HPDE6-E6E7 (cell line): ENCODE data around the gene XG.
"Not testable (repeated sequence)": the region's sequence is repeated elsewhere in the genome, so short reads cannot be mapped to it uniquely, and the experiment has no call there.

Experiments
- DNase-seq: peaks from one replicate; pipeline ENCODE4 v3.0.0; 2011; ENCODE audit warnings: missing footprints; ENCODE audit errors: extremely low spot score

XG gene

DNA sequence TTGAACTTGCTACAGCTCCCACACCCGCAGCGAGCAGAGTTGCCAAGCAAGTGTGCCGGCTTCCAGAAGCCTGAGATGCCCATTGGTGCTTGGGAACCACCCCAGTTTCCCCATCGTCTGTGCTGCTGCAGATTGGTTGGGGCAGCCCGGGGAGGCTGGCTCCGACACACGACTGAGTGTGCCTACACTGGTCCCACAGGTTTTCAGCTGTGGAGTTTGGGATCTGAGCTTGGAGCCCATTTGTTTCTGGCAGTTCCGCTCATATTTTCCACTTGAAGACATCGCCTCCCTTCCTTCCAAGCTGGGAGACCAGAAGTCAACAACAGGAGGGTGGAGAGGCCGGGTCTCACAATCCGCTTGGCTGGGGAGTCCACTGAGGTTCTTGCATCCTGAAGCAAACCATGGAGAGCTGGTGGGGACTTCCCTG, at the start of gene XG:
Gene XG, plus strand, starts transcription at position 167 of the 427 bp plus-strand sequence. Its CDS starts 235 bp downstream, at position 402.
- not testable (repeated sequence) for DNase-seq

- no peak for DNase-seq
Measured at GRCh38 chrX:2703991-2704369, 47.9 kb upstream of the XG start.

DNA sequence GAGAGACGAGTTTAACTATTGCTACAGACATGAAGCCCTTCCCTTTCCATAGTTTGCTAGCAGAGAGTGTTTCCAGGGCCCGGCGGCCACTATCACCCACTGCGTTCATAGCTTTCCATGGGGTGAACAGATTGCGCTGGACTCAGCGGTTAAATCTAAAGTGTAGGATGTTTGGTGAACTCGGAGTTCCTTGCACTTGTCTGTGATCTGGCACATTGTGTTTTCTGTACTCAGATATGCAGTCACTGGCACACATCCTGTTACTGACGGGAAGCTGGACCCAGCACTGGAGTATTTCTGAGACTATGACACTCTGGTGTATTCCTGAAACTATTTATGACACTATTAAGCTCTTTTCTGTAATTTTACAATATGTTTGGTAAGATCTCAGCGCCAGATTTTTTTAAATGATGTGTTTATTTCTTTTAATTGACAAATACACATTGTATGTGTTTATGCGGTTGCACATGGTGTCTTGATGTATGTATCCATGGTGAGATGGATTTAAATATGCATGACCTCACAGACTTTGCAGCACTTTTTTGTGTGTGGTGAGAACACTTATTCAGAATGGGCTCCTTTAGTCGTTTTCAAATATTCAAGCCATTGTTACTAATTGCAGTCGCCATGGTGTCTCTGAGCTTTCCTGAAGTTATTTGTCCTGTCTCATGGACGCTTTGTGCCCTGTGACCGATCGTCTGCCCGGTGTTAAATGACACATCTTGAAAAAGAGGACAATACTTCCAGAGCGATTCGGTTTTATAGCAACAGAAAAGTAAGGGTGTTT, 46.6 kb upstream of the XG start:
- DNase-seq = no peak

DNA sequence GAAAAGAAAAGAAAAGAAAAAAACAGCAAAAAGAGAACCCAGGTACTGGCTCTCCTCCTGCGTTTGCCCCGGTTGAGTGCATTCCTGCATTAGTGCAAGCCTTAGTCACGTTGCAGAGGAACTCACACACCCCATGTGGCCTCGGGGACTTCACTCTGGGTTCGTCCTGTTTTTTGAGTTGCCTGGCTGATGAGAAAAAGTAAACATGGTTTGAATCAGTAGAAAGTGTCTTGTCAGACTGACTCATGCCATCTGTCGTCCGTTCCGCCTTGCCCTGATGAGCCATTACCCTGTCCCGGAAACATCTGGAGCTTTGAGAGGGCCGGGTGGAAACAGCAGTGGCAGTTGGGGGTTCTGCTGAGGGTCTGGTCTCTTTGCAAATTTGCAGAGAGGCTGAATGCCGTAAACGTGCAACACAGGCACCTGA, 44.5 kb upstream of the XG start:
- peak; percentile 53 for DNase-seq

DNA sequence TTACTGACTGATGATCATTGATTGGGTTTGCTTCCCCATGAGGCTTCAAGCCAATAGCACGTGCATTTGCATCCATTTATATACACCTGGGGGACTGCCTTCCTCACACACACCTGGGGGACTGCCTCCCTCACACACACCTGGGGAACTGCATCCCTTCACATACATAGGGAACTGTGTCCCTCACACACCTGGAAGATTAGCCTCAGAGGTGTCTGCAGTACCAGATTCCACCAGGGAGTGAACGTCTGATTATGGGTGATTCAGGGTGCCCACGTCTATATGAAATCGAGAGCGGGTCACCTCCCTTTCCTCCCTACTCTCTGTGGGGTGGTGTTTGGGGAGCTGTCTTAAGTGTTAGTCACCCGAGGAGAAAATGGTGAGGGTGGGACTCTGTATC, 43.8 kb upstream of the XG start:
- no peak for DNase-seq

DNA sequence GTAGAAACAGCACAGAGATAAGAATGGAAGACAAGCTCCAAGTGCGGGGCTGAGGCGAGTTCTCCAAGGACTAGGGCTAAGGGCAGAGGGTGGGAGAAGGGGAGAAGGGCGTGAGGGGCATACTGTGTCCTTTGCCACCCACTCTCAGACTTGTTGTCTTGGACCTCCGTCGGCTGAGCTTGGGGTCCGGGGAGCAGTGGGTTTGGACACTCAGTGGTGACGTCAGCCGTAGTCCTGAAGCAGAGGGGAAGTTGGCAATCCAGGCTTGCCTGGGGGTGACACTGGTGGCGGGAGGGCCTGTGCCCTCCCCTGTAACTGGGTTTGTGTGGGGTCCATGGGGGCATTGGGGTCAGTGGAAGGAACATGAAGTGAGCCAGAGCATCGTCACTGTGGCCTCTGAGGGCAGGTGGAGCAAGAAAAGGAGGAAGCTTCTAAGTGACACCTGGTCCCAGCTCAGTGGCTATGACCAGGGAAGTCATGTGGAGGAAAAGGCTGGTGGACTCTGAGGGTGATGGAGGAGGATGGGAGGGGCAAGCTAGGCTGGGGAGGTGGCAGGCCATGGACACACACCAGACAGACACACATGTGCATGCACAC, 43.1 kb upstream of the XG start:
- DNase-seq = no peak

DNA sequence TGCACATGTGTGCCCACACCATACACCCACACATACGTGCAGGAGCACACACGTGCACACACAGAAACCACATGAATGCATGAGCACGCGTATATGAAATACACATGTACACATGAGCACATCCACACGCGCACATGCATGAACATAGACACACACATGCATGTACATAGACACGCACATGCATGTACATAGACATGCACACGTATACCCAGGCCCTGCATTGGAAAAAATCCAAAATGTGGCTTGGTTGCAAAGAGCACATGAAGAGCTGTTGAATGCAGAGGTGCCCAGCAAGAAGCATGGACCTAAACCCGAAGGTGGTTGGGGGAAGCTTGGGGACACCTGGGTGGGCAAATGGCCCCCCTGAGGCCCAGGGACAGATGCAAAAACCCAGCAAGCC, 42.3 kb upstream of the XG start:
- no peak for DNase-seq

DNA sequence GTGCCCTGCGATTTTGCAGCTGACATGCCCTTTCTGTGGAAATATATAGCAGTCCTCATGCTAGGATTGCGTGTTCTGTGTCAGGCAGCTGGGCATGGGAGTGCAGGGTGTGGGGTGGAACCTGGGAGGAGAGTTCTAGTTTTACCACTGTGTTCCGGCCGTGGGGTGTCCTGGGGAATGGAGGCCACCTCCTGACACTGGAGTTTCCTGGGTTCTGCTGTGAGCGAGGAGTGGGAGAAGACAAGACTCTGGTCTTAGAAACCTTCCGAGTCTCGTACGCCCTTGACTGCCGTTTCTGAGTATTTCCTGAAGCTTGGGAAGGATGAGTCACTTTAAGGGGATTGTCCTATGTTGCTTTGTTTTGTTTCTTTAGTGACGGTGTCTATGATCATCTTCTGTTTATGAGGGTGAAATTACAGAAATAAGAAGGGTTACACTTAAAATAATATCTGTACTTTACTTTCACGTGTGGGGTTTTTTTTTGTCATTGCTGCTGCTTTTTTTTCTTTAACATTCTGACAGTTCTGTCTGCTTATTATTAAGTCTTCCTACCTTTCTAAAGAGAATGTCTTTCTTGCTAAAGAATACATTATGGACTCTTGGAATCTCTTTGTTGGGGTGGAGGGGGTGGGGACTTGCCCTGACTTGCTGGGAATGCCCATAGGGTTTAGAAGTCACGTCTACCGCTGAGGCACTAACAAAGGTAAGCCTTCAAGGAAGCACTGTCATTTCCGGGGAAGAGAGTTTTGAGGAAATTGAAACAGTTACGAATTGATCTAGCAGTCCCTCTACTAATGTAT, 41.6 kb upstream of the XG start:
- DNase-seq = peak; percentile 42

- no peak for DNase-seq
Measured at GRCh38 chrX:2711441-2711840, 40.4 kb upstream of the XG start.

- DNase-seq = no peak
Measured at GRCh38 chrX:2712428-2712827, 39.4 kb upstream of the XG start.

GRCh38 chrX:2712890-2713840, 38.7 kb upstream of the XG start:
- DNase-seq = no peak

DNA sequence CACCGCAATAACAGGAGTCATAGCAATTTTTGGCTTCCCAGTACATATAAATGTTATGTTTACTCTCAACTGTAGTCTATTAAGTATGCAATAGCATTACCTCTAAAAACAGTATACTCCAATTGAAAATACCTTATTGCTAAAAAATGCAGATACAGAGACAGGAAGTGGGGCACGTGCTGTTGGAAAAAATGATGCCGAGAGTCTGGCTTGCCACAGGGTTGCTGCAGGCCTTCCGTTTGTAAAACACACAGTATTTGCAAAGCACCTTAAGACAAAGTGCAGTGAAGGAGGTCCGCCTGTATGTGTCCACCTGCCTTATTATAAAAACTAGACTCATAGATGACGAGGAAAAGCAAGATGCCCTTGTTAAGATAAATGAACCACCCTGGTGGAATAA, 37.3 kb upstream of the XG start:
- DNase-seq = no peak

DNA sequence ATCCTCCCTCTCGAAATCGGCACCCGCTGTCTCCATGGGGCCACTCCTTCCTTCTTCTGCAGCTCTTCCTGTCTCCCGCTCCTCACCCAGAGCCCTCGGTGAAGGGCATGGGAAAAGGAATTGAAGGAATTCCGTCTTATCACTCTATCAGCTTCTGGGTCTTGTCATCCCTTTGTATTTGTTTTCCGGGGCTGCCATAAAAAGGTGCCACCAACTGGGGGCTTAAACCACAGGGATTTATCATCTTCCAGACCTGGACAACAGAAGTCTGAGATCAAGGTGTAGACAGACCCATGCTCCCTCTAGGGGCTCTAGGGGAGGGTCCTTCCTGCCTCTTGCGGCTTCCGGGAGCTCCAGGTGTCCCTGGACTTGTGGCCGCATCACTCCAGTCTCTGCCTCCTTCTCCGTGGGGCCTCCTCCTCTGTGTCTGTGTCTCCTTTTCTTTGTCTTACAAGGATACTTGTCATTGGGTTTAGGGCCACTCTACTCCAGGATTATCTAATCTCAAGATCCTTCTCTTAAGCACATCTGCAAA, 36.7 kb upstream of the XG start:
- no peak for DNase-seq

DNA sequence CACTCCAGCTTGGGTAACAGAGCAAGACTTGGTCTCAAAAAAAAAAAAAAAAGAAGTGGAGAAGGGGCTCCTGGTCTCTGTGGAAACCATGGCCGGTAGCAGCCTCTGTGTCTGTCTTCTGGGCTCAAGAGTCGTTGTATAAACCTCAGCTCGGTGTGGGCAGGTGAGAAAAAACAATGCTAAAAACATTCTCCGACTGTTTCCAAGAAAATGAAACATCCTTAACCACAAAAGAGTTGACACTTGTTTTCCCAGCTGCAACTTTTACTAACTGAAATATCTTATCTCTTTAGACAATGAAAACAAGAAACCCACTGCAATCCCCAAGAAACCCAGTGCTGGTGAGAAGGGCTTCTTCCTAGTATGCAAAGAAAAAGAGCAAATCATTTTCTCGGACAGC, 34.5 kb upstream of the XG start:
- no peak for DNase-seq

GRCh38 chrX:2718821-2719220, 33.0 kb upstream of the XG start:
- no peak for DNase-seq

DNA sequence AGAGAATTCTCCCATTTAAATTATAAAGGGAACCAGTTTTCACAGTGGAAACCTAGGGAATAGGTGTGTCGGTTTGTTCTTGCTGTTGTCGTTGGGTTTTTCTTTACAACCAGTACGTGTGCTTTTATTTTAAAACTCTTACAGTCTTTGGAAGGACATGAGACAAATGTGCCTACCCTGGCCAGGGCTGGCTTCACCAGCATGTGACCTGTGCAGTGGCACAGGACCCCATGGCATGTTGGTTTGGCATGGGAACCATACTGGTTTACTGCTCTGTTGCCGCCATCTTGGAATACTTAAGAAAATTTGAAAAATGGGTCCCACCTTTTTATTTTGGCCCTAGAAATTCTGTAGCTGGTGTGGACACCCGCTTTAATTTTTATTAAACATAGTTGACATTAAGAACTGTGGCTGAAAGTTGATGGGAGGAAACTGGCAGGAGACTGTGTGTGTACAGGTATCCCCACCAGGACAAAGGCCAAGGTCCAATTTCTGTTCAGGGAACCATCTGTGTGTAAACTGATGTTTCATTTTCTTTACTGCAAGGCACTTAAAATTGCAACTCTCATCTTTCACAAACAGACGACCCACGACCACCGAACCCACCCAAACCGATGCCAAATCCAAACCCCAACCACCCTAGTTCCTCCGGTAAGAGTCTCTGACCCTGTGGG, 31.9 kb upstream of the XG start:
- no peak for DNase-seq

GRCh38 chrX:2723286-2723879, 28.5 kb upstream of the XG start:
- no peak for DNase-seq

GRCh38 chrX:2727264-2727663, 24.6 kb upstream of the XG start:
- DNase-seq = not testable (repeated sequence)

DNA sequence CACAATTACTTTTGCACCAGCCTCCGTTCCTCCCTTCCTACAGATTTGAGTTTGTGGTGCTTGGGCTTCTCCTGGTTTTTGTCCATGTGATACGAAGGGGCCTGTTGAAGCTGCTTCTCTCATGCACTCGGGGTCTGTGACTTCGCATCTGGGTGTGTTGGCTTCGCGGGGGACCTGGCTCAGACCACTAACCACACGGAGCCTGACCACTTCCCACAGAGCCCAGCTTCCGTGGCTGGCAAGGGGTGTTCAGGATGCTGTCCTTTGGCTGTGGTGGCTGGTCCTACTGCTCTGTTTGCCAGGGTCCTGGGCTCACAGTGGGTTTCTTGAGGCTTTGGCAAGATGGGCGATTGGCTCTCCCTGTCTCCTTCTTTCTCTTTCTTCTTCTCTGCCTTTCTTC, 19.8 kb upstream of the XG start:
- no peak for DNase-seq

- DNase-seq = no peak
Measured at GRCh38 chrX:2732649-2733048, 19.2 kb upstream of the XG start.
